Vagina (tissue), 2 donors: ENCODE measurements around the gene TXN2.

ENCODE experiments used
- POLR2A ChIP-seq, 2 donors: fragments of 450-650 bp; IDR thresholded peaks; one replicate each; pipeline ENCODE4 v1.6.1; 2017; ENCODE audit warnings: antibody characterized with exemption in 2 of 2, mild to moderate bottlenecking in 2 of 2, moderate library complexity in 2 of 2
- POLR2AphosphoS5 ChIP-seq, 2 donors: sonication (generic); formaldehyde crosslinking; IDR thresholded peaks; one replicate each; pipeline ENCODE4 v1.9.0; 2017; ENCODE audit warnings: antibody characterized with exemption in 2 of 2, mild to moderate bottlenecking in 2 of 2, low read depth in 1 of 2; ENCODE audit not compliant: insufficient read depth in 1 of 2
- TF ChIP-seq, protein P1 (sequence below), 3 experiments: fragments of 450-650 bp in 2 of 3; fragments of 200-600 bp in 1 of 3; sonication (generic) in 1 of 3; IDR thresholded peaks; one replicate each; pipeline ENCODE4 v1.5.1; 2017 to 2019; ENCODE audit warnings: antibody characterized with exemption in 3 of 3, mild to moderate bottlenecking in 2 of 3, moderate library complexity in 2 of 3

DNA sequence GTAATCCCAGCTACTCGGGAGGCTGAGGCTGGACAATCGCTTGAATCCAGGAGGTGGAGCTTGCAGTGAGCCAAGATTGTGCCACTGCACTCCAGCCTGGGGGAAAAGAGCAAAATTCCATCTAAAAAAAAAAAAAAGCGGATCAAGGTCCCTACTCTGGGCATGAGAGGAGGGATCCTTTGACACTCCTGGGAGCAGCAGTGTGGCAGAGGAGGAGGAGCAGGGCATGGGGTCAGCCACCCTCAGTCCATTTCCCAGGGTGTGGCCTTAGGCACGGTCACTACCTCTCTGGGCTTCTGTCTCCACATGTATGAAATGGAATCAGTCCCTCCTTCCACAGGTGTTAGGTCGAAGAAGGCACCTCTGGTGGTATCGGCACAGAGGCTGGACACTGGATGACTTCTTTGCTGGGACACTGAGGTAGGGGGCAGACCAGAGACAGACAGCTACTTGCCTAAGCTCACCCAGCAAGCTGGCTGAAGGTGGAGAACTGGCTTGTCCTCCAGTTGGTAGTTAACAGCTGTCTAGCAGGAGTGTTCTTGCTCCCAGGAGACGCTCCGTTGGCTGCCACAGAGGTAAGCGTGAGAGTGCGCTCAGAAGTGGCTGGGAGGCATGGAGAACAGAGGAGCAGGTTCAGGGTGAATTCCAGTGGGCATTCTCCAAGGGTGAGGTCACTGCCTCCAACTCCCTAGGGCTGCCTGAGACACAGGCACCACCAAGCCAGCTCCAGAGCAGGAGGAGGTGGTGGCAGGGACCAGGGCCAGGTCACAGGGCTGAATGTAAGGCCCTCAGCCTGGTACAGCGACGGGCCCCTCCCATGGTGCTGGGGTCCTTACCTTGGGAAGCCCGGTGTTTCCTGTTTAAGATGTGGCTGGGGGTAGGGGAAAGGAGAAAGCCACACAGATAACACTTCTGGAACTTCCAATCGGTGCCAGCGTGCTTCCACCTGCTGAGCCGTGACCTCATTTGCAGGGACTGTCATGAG lies 19.5 kb downstream of the TXN2 start:
- TF ChIP-seq, protein P1, sequence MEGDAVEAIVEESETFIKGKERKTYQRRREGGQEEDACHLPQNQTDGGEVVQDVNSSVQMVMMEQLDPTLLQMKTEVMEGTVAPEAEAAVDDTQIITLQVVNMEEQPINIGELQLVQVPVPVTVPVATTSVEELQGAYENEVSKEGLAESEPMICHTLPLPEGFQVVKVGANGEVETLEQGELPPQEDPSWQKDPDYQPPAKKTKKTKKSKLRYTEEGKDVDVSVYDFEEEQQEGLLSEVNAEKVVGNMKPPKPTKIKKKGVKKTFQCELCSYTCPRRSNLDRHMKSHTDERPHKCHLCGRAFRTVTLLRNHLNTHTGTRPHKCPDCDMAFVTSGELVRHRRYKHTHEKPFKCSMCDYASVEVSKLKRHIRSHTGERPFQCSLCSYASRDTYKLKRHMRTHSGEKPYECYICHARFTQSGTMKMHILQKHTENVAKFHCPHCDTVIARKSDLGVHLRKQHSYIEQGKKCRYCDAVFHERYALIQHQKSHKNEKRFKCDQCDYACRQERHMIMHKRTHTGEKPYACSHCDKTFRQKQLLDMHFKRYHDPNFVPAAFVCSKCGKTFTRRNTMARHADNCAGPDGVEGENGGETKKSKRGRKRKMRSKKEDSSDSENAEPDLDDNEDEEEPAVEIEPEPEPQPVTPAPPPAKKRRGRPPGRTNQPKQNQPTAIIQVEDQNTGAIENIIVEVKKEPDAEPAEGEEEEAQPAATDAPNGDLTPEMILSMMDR (IDR thresholded peaks at IDR 0.05) = no peak
- TF ChIP-seq POLR2A (IDR thresholded peaks at IDR 0.05) (no peak), POLR2AphosphoS5 (IDR thresholded peaks at IDR 0.05; ENCODE audit: insufficient read depth in 1 of 2, low read depth in 1 of 2) (peak in 1 of 2 donors; percentile 35)
